NCI-H1417 treated with DMSO at 0.1 percent for 48 hours (cell line): ENCODE data around the gene HS1BP3.

ENCODE experiments used
- DNase-seq: peaks from one replicate; lab custom pipeline; 2025; lab: John Stamatoyannopoulos, UW

The HS1BP3 gene

DNA sequence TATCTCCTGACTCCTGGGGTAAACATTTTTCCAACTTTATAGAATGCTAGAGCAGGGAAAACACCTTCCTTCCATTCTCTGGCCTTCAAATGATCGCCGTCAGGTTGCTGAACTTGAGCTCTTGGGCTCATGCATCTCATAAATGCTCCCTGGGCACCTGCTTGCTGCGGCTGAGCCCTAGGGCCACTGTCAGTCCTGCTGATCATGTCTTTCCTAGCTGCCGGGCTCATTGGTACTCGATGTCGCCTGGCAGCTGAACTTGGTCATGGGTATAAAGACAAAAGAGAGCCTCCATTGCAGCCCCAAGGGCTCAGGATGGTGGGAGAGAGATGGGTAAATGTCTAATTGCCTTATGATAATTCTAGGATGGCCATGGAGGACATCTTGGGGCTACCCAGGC is 80.6 kb downstream of the HS1BP3 start:
- DNase-seq, result no peak

DNA sequence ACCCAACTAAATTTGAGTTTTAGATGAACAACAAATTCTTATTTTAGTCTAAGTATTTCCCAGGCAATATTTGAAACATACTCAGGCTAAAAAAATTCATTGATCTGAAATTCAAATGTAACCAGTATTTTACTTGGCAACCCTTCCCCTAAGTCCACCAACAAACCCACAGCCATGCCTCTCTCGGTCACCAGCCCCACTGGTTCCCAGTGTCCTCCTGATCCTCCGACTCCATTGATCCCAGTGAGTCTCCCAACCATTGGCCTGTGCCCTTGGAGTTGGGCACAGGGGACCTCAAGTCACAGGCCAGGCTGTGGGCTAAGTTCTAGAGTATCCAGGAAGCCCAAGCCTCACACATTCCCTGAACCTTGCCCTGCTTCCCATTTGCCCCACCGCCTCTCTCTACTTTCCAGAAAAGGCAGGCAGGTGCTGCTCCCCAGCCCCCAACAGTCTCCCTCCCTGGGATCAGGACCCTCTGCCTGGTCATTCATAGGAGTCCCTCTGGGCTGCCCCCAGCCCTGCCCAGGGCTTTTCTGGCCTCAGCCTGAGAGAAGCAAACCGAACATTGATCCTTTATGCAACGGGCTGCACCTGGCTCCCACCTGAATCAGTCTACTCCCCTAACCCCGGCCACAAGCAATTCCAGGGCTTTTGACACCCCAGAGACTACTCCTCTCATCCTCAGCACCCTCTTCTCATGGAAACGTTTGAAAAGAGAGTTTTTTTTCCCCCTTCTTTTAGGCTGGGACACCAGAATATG is 81.3 kb downstream of the HS1BP3 start:
- DNase-seq, result no peak

DNA sequence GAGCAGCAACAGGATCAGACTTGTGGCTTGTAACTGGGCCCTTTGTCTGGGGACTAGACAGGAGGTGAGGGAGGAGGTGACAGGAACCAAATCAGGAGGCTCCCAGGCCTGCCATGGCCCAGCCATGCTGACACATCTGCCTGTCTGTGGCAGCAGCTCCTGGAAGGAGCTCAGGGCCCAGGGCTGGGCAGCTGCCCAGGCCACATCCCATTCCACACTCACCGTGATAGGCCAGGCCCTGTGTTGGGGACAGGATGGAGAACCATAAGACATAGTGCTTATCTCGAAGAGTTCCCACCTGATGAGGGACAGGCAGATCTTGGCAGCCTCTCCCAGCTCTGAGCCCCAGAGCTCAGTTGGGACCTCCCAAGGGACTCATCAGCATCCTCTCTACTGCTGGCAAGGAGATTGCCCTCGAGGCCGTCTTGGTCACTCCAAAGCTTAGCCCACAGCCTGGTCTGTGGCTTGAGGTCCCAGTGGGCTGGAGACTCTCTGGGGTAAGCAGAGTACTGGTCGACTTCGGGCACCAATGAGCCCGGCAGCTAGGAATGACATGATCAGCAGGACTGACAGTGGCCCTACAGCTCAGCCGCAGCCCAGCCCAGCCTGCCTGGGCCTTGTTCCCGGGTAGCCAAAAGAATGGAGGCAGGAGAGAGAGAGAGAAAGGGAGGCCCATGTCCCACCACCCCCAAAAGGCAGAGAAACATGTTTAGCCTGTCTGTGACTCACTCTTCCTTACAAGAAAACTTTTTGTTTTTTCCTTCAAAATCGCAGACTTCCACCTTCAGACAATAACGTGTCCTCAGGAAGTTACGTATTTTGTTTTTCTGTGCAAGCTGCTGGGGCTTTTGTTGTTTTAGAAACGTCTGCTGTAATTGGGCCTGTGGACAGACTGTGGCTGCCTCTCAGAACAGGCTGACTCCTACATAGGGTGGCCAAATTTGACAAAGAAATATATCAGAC is 82.1 kb downstream of the HS1BP3 start:
- DNase-seq, result no peak

DNA sequence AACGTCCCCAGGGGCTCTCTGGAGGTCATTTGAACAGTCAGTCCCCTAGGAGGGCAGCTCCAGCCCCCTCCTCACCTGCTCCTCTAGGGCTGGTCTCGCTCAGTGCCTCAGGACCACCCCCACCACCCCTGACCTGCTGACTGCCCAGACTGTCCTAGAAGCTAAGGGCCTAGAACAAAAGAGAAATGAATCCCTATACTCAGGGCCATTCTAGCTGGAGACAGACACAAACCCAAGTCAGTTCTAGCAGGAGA is 83.0 kb downstream of the HS1BP3 start:
- DNase-seq, result no peak
